LNCAP (cell line): ENCODE data around the gene DRICH1.

Source experiments
- CTCF ChIP-seq: fragments of 450-650 bp; IDR thresholded peaks from 2 replicates; pipeline ENCODE4 v1.5.1; 2017; ENCODE audit warnings: mild to moderate bottlenecking

Gene DRICH1

DNA sequence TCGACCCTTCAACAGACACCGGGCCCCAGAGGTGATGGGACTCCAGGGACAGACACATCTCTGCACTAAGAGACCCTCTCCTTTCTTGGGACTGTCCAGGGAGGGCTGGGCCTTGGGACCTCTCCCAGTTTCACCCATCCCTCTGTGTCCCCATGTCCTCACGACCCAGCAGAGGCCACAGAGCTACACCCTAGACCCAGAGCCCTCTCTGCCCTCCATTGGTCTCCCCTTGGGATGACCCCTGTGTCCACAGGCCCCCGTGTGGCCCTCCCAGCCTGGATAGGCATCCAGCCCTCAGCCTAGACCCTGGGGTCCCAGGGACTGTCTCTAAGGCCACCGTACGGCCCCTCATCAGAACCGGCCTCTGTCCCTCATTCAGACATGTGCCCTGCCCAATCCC, 7.5 kb upstream of the DRICH1 start:
- no peak for TF ChIP-seq CTCF

GRCh38 chr22:23638611-23639010, 6.5 kb upstream of the DRICH1 start:
- no peak for TF ChIP-seq CTCF

DNA sequence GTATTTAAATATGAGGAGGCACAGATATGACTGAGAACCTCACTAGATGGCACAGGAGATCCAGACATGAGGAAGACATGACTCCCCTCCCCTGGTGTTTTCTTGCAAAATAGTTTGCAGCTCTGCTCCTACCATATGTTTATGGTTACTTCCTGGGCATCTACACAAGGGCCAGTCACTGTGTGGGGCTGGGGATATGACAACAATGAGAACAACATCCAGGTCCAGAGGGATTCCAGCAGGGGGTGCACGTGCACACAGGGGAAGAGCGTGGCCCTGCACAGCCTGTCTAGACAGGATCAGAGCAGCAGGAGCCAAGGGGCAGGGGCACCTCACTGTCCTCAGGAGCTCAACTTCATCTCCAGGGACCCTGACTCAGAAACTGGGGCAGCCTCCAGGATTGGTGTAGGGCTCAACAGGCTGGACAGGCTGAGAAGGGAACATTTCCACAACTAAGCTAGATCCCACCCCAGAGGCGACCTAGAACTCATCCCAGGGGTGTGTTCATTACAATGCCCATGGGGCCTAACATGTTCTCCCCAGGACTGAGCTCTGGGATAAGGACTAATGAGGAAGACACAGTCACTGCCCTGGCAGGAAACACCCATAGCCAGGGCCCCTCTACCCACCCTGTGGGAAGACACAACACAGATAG, 4.6 kb downstream of the DRICH1 start:
- TF ChIP-seq CTCF: peak; percentile 43

DNA sequence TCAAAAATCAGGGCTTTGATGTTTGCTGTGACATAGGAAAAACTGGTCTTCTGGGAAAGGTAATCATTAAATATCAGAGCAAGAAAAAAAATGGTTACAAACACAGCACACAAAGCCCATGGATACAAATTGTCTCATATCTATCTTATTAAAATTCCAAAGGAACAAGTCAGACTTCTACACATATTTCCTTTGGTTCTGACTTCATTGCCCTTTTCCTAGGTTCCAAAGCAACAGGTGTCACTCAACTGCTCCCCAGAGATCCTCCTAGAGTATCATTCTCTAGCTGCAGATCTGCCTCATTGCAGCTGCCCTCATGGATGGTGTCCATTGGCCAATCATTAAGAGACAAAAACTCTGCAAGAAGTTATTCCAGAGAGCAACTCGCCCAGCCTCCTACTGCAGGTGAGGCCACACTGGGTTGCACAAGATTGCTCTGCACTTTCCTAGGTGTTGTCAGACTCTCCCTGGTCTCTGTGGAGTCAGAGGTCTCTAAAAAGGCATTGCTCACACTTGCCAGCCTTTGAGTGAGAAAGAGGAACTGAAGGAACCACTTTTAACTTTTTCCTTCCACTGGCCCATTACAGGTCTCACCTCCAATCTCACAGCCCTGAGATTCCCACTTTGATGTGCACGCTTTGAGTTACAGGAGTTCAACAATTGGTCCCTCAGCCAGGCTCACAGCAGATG, 5.7 kb downstream of the DRICH1 start:
- TF ChIP-seq CTCF: no peak

DNA sequence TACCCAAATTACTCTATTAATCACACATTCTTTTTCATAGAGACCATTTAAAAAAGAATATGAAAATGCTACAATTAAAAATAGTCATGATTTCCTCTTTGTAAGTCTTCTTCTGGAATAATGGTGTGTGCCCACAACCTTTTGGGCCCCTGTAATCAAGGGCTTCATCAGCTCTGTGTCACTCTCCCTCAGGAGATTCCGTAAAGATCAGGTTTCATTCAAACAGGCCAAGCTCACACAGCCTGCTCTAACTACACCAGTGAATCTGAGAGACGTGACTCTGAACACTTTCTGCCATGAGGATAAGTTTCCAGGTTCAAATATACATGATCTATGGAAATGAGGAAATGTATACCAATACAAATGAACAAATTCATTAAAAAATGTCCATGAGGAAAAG, 9.5 kb downstream of the DRICH1 start:
- no peak for TF ChIP-seq CTCF

- no peak for TF ChIP-seq CTCF
Measured at GRCh38 chr22:23621082-23621780, 10.9 kb downstream of the DRICH1 start.

GRCh38 chr22:23613193-23613972, 18.7 kb downstream of the DRICH1 start:
- no peak for TF ChIP-seq CTCF
